A549 treated with AZD9567 at 1 μM for 4 hours (cell line): ENCODE measurements around the gene RAB31. TPM values are rescaled to one million over a fixed set of nuclear protein-coding genes. Genes with fewer than 3 reads are reported as not detected.

Source experiments
- total RNA-seq: library from RNA; stranded (reverse); fragments of 200-300 nt; extraction: Qiagen RNA extraction; gene quantifications from 5 replicates; pipeline ENCODE4 v1.2.3, GENCODE V29; 2022; ENCODE audit not compliant: insufficient read depth

Gene RAB31, protein sequence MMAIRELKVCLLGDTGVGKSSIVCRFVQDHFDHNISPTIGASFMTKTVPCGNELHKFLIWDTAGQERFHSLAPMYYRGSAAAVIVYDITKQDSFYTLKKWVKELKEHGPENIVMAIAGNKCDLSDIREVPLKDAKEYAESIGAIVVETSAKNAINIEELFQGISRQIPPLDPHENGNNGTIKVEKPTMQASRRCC
- total RNA-seq = 17.9 to 26.4 TPM (median 20.4 TPM) in 5 replicates

GRCh38 chr18:9708057-9708433, at the start of gene RAB31:
Gene RAB31 (plus strand): TSS chr18:9708301. CDS start chr18:9708406, 105 bp downstream.

DNA sequence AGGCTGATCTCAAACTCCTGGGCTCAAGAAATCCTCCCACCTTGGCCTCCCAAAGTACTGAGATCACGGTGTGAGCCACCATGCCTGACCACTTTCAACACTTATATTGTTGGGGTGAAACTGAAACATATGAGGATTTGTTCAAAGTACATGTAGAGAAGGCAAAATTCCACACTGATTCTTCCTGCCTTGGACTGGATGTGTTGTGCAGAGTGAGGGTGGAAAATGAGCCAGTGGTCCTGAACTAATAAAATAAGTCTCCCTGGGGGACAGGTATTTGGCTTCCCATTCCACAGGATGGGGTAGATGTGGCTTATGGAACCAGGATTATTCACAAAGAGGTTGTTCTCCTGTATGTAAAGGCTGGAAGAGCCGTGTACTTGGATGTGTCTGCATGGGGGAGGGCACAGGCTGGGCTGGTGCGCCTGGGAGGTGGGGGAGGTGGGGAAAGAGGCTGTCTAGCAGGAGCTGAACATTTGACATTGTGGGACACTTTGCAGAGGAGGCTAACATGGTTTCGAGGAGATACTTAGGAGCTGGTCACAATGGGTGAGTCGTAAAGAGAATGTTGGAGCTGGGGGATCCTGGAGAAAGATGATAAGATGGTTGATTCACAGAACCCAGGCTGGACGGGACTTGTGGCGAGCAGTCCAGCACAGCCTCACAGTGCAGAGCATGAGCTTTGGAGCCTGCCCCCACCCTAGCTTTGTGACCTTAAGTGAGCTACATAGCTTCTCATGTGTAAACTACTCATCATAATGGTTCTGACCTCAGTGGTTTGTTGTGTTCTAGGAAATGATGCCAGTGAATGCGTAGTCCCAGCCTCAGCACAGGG, 177.3 kb downstream of the RAB31 start, which contains the start of gene TXNDC2:
Gene TXNDC2, plus strand, starts transcription at position 804 of the 835 bp plus-strand sequence. CDS start 708 bp downstream, outside the sequence.

Other genes with a start within 250 kb of the RAB31 start
- 26.1 to 36.1 TPM (median 30.1 TPM) in 5 replicates for gene RALBP1, start 232.8 kb upstream of the RAB31 start, total RNA-seq
- gene PPP4R1, start 93.7 kb upstream of the RAB31 start, total RNA-seq = 33.2 to 53.3 TPM (median 35.3 TPM) in 5 replicates
- 0.08 to 0.20 TPM (median 0.10 TPM) in 4 of 5 replicates, not detected in the other for gene TXNDC2, start 177.7 kb downstream of the RAB31 start, total RNA-seq
- 149 to 241 TPM (median 157 TPM) in 5 replicates for gene VAPA, start 205.7 kb downstream of the RAB31 start, total RNA-seq